DOHH2 (cell line): ENCODE measurements around the gene ROR2.

Experiments
- EZH2phosphoT487 ChIP-seq: fragments of 200-600 bp; sonication (generic); IDR thresholded peaks from 2 replicates; pipeline ENCODE4 v1.6.1; 2017; ENCODE audit warnings: borderline replicate concordance, mild to moderate bottlenecking, antibody characterized with exemption, low read length, moderate library complexity, mixed read lengths
- TF ChIP-seq, protein P1 (sequence below): fragments of 200-600 bp; sonication (generic); IDR thresholded peaks from one replicate; pipeline ENCODE4 v1.5.1; 2014; ENCODE audit warnings: antibody characterized with exemption, mild to moderate bottlenecking, low read depth, low read length; ENCODE audit not compliant: poor library complexity, severe bottlenecking

DNA sequence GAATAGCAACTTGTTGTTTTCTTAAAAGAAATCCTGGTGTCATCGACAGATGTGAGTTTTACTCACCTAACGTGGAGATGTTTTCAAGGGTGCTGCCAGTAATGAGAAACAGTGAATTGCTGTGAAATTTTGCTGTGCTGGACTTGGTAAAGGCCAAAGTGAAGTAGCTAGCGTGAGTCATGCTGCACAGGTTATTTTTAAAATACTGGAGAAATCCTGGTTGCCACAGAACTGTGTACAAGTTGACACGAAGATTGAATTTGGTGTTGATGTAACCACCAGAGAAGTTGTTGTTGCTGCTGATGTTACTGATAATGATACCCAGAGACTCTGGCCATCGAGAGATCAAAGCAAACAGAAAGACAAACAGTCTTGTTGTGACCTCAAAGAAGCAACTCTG is 338.4 kb downstream of the ROR2 start:
- TF ChIP-seq, protein P1, sequence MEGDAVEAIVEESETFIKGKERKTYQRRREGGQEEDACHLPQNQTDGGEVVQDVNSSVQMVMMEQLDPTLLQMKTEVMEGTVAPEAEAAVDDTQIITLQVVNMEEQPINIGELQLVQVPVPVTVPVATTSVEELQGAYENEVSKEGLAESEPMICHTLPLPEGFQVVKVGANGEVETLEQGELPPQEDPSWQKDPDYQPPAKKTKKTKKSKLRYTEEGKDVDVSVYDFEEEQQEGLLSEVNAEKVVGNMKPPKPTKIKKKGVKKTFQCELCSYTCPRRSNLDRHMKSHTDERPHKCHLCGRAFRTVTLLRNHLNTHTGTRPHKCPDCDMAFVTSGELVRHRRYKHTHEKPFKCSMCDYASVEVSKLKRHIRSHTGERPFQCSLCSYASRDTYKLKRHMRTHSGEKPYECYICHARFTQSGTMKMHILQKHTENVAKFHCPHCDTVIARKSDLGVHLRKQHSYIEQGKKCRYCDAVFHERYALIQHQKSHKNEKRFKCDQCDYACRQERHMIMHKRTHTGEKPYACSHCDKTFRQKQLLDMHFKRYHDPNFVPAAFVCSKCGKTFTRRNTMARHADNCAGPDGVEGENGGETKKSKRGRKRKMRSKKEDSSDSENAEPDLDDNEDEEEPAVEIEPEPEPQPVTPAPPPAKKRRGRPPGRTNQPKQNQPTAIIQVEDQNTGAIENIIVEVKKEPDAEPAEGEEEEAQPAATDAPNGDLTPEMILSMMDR = no peak
- no peak for TF ChIP-seq EZH2phosphoT487
